GM19372 (cell line): ENCODE measurements around the gene ATE1.
"Not testable (repeated sequence)": the region's sequence is repeated elsewhere in the genome, so short reads cannot be mapped to it uniquely, and the experiment has no call there.

Experiments used
- ATAC-seq: cut with Tn5 transposase; IDR thresholded peaks from one replicate; pipeline ENCODE4 v1.9.1; 2021; ENCODE audit warnings: mild to moderate bottlenecking, low read depth, moderate library complexity; ENCODE audit not compliant: unreplicated experiment

Gene ATE1

DNA sequence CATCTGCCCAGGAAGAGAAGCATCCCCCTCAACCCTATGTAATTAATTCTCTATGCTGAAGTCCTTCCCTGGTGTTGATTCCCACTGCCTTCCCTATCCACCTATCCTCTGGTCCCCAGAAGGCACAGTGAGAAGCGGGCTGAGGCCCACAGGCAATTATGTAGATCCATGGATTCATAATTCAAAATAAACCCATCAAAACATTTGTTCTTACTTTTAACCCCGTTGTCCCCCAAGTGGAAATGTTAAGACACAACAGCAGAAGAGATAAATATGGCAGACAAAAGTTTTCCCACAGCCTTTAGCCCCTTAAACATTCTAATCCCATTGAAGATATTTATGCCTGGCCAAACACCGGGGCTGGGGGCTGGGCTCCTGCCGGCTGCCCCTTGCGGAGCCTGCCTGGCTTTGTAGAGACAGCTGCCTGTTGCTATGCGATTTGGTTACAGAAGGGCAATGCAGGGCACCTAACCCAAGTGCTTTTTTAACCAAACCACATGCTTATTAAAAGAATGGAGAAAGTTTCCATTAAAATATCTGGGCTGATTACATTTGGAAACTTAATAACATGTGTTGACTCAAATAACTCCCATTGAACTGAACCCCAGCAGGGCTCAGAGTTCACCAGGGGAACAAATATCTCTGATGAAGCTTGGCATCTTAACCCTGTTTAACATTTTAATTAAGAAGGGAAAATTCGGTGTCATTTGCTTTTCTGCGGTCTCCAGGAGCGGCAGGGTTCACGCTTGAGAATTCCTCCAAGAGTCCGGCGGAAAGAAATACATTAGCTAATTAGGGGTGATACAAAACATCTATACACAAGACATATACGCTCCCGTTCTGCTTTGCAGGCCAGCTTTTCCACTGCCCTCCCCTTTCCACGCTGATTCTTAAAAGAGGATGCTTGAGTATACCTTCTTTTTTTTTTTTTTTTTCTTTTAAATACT, 218.8 kb downstream of the ATE1 start:
- ATAC-seq: no peak

DNA sequence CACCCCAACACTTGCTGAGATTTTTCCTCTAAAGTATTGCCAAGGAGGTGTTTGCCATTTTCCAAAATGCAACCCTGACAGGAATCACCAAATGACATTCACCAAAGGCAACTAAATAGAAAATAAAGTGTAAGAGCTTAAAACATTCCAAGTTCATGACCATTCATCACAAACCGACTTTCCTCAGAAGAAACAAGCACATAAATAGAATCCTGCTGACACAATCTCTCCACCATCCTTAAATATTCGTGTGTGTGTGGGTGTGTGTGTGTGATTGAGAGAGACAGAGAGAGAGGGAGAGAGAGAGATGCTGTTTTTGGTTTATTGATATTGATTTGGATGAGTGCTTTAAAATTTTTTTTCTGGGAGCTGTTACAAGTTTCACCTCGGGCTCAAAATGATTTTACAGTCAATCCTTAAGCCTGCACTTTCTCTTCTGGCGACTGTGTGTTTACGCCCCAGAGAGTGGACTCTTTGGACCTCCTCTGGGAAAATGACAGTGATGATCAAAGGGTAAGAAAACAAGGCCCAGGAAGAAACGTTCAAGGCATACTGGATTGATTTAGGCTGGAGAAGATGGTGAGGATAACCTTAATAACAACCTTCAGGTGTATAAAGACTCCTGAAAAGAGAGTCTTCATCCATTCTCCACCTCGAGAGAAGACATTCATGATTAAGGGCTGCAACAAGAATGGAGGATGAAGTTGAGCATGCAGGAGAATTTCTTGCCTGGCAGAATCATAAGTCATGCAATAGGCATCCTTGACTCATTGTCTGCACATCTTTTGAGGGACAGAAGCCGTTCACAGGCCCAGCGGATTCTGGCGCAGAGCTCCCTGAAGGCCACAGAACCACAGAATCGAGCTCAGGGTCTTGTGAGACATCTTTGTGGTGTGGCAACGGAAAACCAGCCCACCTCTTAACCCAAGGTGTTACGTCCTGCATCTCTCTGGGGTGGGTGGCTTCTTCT, 225.2 kb downstream of the ATE1 start:
- ATAC-seq: no peak

DNA sequence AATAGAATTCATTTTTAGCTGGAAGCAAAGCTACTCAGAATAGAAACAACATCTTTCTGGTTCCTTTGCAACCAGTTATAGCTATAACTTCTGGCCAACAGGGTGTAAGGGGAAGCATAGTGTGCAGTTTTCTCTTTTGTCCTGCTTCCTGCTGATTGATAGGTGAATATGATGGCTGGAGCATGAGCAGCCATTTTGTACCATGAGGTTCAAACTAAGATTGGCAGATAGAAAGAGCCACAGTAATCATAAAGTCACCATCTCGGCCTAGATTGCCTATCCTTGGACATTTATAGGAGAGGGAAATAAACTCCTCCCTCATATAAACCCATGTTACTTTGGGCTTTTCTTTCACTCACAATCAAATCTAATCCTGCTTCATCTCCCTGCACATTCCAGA, 227.4 kb downstream of the ATE1 start:
- no peak for ATAC-seq

DNA sequence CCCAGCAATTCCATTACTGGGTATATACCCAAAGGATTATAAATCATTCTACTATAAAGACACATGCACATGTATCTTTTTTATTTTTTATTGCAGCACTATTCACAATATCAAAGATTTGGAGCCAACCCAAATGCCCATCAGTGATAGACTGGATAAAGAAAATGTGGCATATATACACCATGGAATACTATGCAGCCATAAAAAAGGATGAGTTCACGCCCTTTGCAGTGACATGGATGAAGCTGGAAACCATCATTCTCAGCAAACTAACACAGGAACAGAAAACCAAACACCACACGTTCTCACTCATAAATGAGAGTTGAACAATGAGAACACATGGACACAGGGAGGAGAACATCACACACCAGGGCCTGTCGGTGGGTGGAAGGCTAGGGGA, 228.1 kb downstream of the ATE1 start:
- not testable (repeated sequence) for ATAC-seq

DNA sequence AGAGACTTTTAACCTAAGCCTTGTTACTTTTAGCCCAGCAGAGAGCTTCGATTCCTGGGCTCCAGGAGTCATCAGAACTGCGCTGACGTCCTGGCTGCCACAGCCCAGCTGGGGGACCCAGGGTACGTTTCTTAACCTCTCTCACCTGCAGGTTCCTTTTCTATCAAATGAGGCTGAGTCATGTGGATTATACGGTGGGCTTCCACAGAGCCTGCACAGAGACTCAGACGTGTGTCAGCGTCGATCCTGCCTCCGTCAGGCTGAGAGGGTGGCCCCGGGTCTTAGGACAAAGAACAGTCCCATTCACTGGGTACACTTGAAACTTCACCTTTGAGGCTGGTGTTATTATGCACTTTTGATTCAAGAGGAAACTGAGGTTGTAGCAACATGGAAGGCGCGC, 228.9 kb downstream of the ATE1 start:
- ATAC-seq: no peak

DNA sequence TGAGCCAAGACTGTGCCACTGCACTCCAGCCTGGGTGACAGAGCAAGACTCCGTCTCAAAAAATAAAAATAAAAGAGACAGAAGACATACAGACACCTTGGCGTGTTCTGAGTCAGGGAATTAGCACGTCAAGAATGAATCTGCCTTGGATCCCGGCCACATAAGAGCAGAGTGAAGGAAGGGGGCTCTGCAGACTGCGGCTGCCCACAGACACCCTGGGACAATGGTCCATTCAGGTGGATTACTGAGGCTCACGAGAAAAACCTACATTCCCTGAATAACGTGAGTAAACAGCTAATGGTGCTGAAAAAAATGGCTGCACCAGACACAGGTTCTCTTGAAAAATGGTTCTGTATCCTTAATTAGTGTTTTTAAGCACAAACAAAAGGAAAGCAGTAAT, 229.5 kb downstream of the ATE1 start:
- ATAC-seq: no peak

DNA sequence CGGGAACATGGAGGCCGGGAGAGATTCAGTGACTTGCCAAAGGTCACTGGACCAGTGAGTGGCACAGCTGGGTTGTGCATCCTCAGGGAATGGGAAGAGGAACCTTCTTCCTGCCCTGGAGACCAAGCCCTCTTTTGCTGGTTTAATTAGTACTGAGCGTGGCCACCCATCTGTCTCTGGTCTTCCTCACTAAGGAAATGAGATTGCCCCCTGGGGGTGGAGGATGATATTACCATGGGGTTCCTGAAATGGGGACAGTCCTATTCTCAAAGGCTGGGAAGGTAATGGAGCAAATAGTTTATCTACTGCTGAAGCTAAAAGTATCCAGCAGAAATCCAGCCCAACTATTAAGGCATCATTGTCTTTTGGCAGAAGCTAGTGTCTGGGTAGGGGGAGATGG, 231.0 kb downstream of the ATE1 start:
- ATAC-seq: no peak

DNA sequence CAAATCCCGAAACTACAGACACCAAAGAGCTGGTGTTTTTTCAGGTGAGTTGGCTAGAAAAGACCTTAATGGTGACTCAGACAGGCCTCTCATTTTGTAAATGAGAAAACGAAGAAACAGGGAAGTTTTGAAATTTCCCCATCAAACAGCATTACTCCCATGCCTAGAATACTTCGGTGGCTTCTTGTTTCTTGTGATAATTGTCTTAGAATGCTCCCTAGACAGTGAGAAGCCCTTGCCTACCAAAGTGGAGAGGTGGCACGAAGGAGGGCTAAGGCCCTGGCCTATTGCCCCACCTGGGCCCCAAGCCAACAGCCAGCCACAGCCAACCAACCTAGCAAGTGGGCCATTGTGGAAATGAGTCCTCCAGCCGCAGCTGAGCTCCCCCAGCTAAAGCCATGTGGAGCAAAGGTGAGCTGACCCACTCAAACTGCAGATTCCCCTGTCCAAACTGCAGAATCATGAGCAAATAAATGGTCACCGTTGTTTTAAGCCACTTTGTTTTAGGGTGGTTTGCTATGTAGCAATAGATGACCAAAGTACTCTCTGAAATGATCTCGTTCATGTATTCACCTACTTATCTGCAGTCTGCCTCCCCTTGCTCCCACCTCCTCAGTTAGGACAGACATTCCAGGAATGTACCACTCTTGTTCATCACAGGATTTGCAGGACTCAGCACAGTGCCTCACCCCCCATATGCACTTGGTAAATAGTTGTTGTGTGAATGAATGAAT, 231.9 kb downstream of the ATE1 start:
- no peak for ATAC-seq

DNA sequence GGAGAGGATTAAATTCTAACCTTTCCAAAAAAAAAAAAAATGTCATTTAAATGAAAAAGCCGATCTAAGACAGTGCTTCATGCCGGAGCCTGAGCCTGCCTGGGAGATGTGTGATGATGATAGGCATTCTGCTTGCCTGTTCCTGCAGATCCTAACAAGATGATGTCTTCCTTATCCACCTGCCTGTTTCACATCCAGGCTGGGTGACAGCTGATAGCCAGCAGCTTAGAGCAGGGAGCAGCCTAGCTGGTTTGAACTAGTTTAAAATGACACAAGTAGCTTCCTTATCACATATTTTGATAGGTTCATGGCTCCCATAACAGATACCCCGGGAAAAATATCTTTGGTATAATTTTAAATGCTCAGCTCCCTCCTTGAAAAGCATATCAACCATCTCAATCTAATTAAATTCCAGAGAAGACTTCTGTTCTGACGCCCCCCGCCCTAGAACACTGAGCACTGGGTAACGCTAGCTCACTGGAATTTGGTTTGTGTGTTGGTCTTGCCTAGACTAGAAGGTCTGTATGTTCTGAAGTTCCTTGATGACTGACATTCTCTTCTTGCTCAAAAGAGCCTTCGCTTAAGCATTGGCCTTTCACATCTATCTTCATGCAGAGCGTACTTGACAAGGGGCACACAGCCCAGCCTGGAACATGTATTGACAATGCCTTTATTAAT, 232.7 kb downstream of the ATE1 start:
- ATAC-seq: no peak

DNA sequence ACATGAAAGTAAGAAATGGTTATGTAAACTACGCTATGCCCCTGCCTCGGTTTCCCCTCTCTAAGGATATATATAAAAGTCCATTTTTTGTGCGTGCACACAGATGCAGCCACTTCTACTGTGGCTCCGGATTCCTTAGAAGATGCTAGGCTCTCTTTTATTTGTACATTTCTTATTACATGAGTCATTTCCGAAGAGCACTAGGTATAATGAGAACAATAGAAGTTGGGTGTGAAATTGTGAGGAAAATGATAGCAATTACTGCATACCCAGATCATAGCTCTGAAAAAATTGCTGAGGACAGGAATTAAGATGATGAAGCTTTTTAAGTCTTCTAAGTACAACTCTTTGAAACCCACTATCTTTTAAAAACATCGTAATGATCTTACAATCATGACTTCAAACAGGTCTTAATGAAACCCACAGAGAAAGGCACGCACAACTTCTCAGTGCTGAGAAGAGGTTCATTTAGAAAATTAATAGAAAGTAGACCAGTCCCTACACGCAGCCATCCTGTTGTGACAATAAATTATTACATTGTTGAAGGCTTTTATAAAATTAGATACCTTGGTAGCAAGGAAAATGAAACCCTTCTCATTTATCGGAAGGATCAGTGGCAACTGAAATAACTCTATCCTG, 233.4 kb downstream of the ATE1 start:
- ATAC-seq: no peak

DNA sequence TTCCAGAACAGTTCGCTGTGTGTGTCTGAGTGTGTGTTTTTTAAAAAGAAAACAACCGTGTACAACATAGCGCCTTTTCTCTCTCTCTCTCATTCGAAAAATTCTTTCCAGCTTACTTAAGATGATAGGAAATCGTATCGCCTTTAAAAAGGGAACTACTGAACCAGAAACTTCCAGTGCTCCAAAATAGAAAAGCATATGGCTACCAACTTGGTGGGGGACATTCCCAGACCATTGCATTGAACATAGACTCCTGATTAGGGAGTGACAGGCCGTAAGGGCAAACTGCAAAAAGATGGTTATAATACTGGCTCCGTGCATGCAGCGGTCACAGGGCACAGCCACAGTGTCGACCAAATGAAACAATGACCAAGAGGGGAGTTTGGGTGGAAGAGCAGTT, 235.2 kb downstream of the ATE1 start:
- no peak for ATAC-seq

DNA sequence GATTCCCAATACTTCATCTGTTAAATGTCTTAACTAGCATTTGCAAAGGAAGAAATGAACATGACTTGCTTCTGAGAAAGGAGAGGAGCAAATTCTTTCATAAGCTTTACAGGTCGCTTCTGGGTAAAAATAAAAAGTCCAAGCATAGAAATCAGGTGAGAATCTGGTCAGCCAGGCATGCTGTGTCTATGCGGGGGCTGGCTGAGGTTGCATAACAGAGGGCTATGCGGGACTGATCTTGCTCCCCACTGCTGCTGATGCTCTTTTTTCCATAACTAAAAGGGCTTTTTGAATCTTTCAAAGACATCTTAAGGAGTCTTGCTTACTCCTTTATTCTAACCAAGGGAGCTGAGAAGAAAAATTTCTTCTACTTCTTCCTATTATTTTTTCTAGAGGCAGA, 236.9 kb downstream of the ATE1 start:
- ATAC-seq: no peak
